Muscle of leg (tissue), 11 donors: ENCODE measurements around the gene CD38. TPM values are rescaled to one million over a fixed set of nuclear protein-coding genes. Genes with fewer than 3 reads are reported as not detected.

ENCODE experiments used
- DNase-seq: peaks from one replicate; pipeline ENCODE4 v3.0.0; 2013
- H3K27ac ChIP-seq: one replicate; pipeline ENCODE4 v1.5.1; 2013; ENCODE audit warnings: mild to moderate bottlenecking, low read length, control low read depth
- H3K27me3 ChIP-seq: one replicate; pipeline ENCODE4 v1.6.1; 2013; ENCODE audit warnings: low read length; ENCODE audit not compliant: control insufficient read depth, insufficient read depth
- H3K36me3 ChIP-seq: one replicate; pipeline ENCODE4 v1.6.1; 2013; ENCODE audit warnings: low read length; ENCODE audit not compliant: control insufficient read depth, insufficient read depth
- H3K4me1 ChIP-seq: one replicate; pipeline ENCODE4 v1.6.1; 2013; ENCODE audit warnings: low read length; ENCODE audit not compliant: control insufficient read depth, insufficient read depth
- H3K4me3 ChIP-seq: one replicate; pipeline ENCODE4 v1.5.1; 2013; ENCODE audit warnings: low read length, control low read depth
- H3K9me3 ChIP-seq: replicated peaks from 2 replicates; pipeline ENCODE4 v1.6.1; 2013; ENCODE audit warnings: low read depth, low read length; ENCODE audit not compliant: control insufficient read depth
- WGBS: methylation state at CpG from one replicate; pipeline ENCODE4 v1.1.5; 2013; ENCODE audit warnings: missing lambda C conversion rate; ENCODE audit not compliant: insufficient coverage; 5-methylcytosine and 5-hydroxymethylcytosine counted together
- polyA plus RNA-seq, 8 donors: library from polyadenylated mRNA; unstranded; fragments of 120-200 nt; gene quantifications; one replicate each; pipeline versions ENCODE4 v1.2.1 to v1.2.3, GENCODE V29; 2013; ENCODE audit warnings: inconsistent platforms in 1 of 8, low replicate concordance in 1 of 8; ENCODE audit not compliant: insufficient read length in 8 of 8, insufficient read depth in 1 of 8
- total RNA-seq: library from RNA; stranded (reverse); fragments of 120-200 nt; gene quantifications from one replicate; pipeline ENCODE4 v1.2.4, GENCODE V29; 2013

Gene CD38
- total and polyA plus RNA-seq, 9 donors = 0.39 to 1.8 (median 1.0) TPM

- Histone ChIP-seq H3K4me3 (no peak overlapping the region), H3K36me3 (no peaks in the 10 kb centered on the region), H3K4me1 (no peaks in the 10 kb centered on the region), H3K27ac (no peak overlapping the region), H3K27me3 (no peaks in the 10 kb centered on the region), H3K9me3 (peaks cover 7% of the 10 kb centered on the region)
- 60% methylated on average over 1 of the region's 1 CpG for WGBS
- DNase-seq = no peak
These were observed 35.5 kb upstream of the CD38 start for GRCh38 chr4:15742637-15743036.

- DNase-seq = no peak
- Histone ChIP-seq H3K27me3 (no peaks in the 10 kb centered on the region), H3K27ac (no peak overlapping the region), H3K4me3 (no peak overlapping the region), H3K9me3 (peaks cover 7% of the 10 kb centered on the region), H3K4me1 (no peaks in the 10 kb centered on the region), H3K36me3 (no peaks in the 10 kb centered on the region)
- WGBS = no CpG with 5 or more reads among the region's 5 CpGs
These were observed 34.0 kb upstream of the CD38 start for GRCh38 chr4:15744016-15744545.

GRCh38 chr4:15746110-15746509 is 32.0 kb upstream of the CD38 start:
- DNase-seq = no peak
- Histone ChIP-seq H3K36me3 (no peaks in the 10 kb centered on the region), H3K27ac (no peak overlapping the region), H3K9me3 (peaks cover 6% of the 10 kb centered on the region), H3K4me1 (no peaks in the 10 kb centered on the region), H3K27me3 (no peaks in the 10 kb centered on the region), H3K4me3 (no peak overlapping the region)
- no CpG with 5 or more reads among the region's 1 CpG for WGBS

- H3K9me3 ChIP-seq = no peaks in the 10 kb centered on the region
- WGBS = 20% methylated on average over 2 of the region's 6 CpGs
- H3K4me3 ChIP-seq = no peak overlapping the region
- H3K27ac ChIP-seq = no peak overlapping the region
- H3K27me3 ChIP-seq = no peaks in the 10 kb centered on the region
- no peak for DNase-seq
- no peaks in the 10 kb centered on the region for H3K36me3 ChIP-seq
- no peaks in the 10 kb centered on the region for H3K4me1 ChIP-seq
These were observed 29.1 kb upstream of the CD38 start for GRCh38 chr4:15749001-15749400.

GRCh38 chr4:15751153-15751552 is 27.0 kb upstream of the CD38 start:
- H3K4me1 ChIP-seq = no peaks in the 10 kb centered on the region
- H3K36me3 ChIP-seq = no peaks in the 10 kb centered on the region
- H3K9me3 ChIP-seq = no peaks in the 10 kb centered on the region
- no peak overlapping the region for H3K27ac ChIP-seq
- no peaks in the 10 kb centered on the region for H3K27me3 ChIP-seq
- WGBS = no CpG with 5 or more reads among the region's 2 CpGs
- DNase-seq = no peak
- no peak overlapping the region for H3K4me3 ChIP-seq

GRCh38 chr4:15753081-15753480 is 25.0 kb upstream of the CD38 start:
- Histone ChIP-seq H3K27me3 (no peaks in the 10 kb centered on the region), H3K4me1 (no peaks in the 10 kb centered on the region), H3K27ac (no peak overlapping the region), H3K9me3 (no peaks in the 10 kb centered on the region), H3K36me3 (no peaks in the 10 kb centered on the region), H3K4me3 (no peak overlapping the region)
- DNase-seq = no peak
- WGBS = no CpG with 5 or more reads among the region's 6 CpGs

GRCh38 chr4:15753786-15754185 is 24.3 kb upstream of the CD38 start:
- H3K27me3 ChIP-seq = no peaks in the 10 kb centered on the region
- no peaks in the 10 kb centered on the region for H3K36me3 ChIP-seq
- no peaks in the 10 kb centered on the region for H3K9me3 ChIP-seq
- H3K4me1 ChIP-seq = no peaks in the 10 kb centered on the region
- WGBS = 41% methylated on average over 4 of the region's 4 CpGs
- DNase-seq = peak; percentile 46
- no peak overlapping the region for H3K4me3 ChIP-seq
- no peak overlapping the region for H3K27ac ChIP-seq

GRCh38 chr4:15754323-15754722 is 23.8 kb upstream of the CD38 start:
- WGBS = no CpG with 5 or more reads among the region's 4 CpGs
- DNase-seq = no peak
- no peak overlapping the region for H3K27ac ChIP-seq

GRCh38 chr4:15755321-15756155 is 22.6 kb upstream of the CD38 start:
- DNase-seq = no peak
- H3K27me3 ChIP-seq = no peaks in the 10 kb centered on the region
- no peaks in the 10 kb centered on the region for H3K4me1 ChIP-seq
- H3K36me3 ChIP-seq = no peaks in the 10 kb centered on the region
- H3K27ac ChIP-seq = no peak overlapping the region
- no peaks in the 10 kb centered on the region for H3K9me3 ChIP-seq
- WGBS = no CpG with 5 or more reads among the region's 4 CpGs
- H3K4me3 ChIP-seq = no peak overlapping the region

More at GRCh38 chr4:15754323-15754722, 23.8 kb upstream of the CD38 start:
- H3K27me3 ChIP-seq = no peaks in the 10 kb centered on the region
- H3K4me3 ChIP-seq = no peak overlapping the region
- H3K9me3 ChIP-seq = no peaks in the 10 kb centered on the region
- no peaks in the 10 kb centered on the region for H3K4me1 ChIP-seq
- H3K36me3 ChIP-seq = no peaks in the 10 kb centered on the region

GRCh38 chr4:15756361-15756861 is 21.7 kb upstream of the CD38 start:
- Histone ChIP-seq H3K4me3 (no peak overlapping the region), H3K4me1 (no peaks in the 10 kb centered on the region), H3K27me3 (no peaks in the 10 kb centered on the region), H3K9me3 (no peaks in the 10 kb centered on the region), H3K36me3 (no peaks in the 10 kb centered on the region), H3K27ac (no peak overlapping the region)
- 78% methylated on average over 3 of the region's 6 CpGs for WGBS
- peak; percentile 14 for DNase-seq
